Esophagus squamous epithelium (tissue), 5 donors: ENCODE measurements around the gene ASB12. TPM values are rescaled to one million over a fixed set of nuclear protein-coding genes. Genes with fewer than 3 reads are reported as not detected.
"Not testable (repeated sequence)": the region's sequence is repeated elsewhere in the genome, so short reads cannot be mapped to it uniquely, and the experiment has no call there.

ENCODE experiments used
- DNase-seq: peaks from one replicate; lab custom pipeline; 2025; lab: John Stamatoyannopoulos, UW
- H3K27ac ChIP-seq, 4 donors: fragments of 200-600 bp; sonication (generic); one replicate each; pipeline ENCODE4 v1.5.1; 2016 to 2019; ENCODE audit warnings: mild to moderate bottlenecking in 1 of 4
- H3K27me3 ChIP-seq, 4 donors: fragments of 200-600 bp; sonication (generic); 1 replicate in 3 of 4; 2 replicates in 1 of 4; pipeline versions ENCODE4 v1.5.1 to v1.6.0; 2017 to 2021; ENCODE audit warnings: antibody characterized with exemption in 1 of 4
- H3K36me3 ChIP-seq, 3 donors: fragments of 200-600 bp; sonication (generic); one replicate each; pipeline ENCODE4 v1.5.1; 2016 to 2019
- H3K4me1 ChIP-seq, 3 donors: fragments of 200-600 bp; sonication (generic); one replicate each; pipeline ENCODE4 v1.5.1; 2017 to 2019
- H3K4me3 ChIP-seq, 4 donors: fragments of 200-600 bp; sonication (generic); 1 replicate in 3 of 4; 2 replicates in 1 of 4; pipeline ENCODE4 v1.5.1; 2016 to 2019; ENCODE audit warnings: mild to moderate bottlenecking in 2 of 4, moderate library complexity in 1 of 4
- H3K9me3 ChIP-seq, 3 donors: fragments of 200-600 bp; sonication (generic); one replicate each; pipeline ENCODE4 v1.5.1; 2016 to 2019
- CTCF ChIP-seq, 6 experiments: fragments of 450-650 bp in 4 of 6; fragments of 200-600 bp in 2 of 6; sonication (generic) in 2 of 6; IDR thresholded peaks; one replicate each; pipeline ENCODE4 v1.5.1; 2016 to 2019; ENCODE audit warnings: antibody characterized with exemption in 6 of 6, mild to moderate bottlenecking in 4 of 6, moderate library complexity in 4 of 6
- POLR2A ChIP-seq, 4 donors: fragments of 450-650 bp; IDR thresholded peaks; one replicate each; pipeline ENCODE4 v1.6.1; 2017; ENCODE audit warnings: antibody characterized with exemption in 4 of 4, mild to moderate bottlenecking in 4 of 4, moderate library complexity in 3 of 4
- WGBS, 2 donors: methylation state at CpG; one replicate each; pipeline ENCODE4 v1.1.5; 2018; 5-methylcytosine and 5-hydroxymethylcytosine counted together
- intact Hi-C: fragments of 100-400 bp; cut with DNase I; formaldehyde crosslinking; loops from one replicate; pipeline ENCODE4 v1.15.0; 2022
- total RNA-seq, 4 donors: library from RNA; depleted of rRNA; stranded (reverse); fragments of >200 nt; gene quantifications; one replicate each; pipeline ENCODE4 v1.1.0, GENCODE V29; 2016
- donor health status: DM: yes; HTN: yes; CAD: no.

ASB12 gene
- total RNA-seq, 4 donors from 2014 or later = 0.21 TPM; not detected in 3

GRCh38 chrX:64213989-64214388 is 16.4 kb downstream of the ASB12 start:
- peak in 2 of 6 experiments; percentile 6 to 11 for TF ChIP-seq CTCF (IDR thresholded peaks at IDR 0.05)
- H3K27me3 ChIP-seq, H3K4me3 ChIP-seq, H3K27ac ChIP-seq, H3K4me1 ChIP-seq, H3K36me3 ChIP-seq, H3K9me3 ChIP-seq, intact Hi-C loops, DNase-seq: not testable (repeated sequence)

GRCh38 chrX:64206556-64207162 is 23.7 kb downstream of the ASB12 start:
- 33 to 42% methylated on average over 1 to 3 of the region's 5 CpGs for WGBS, 2 donors
- H3K9me3 ChIP-seq = no peaks in the 10 kb centered on the region
- intact Hi-C loops = no loop called here
- TF ChIP-seq POLR2A (IDR thresholded peaks at IDR 0.05) (no peak), CTCF (IDR thresholded peaks at IDR 0.05) (no peak)
- H3K4me1 ChIP-seq = peaks cover 5 to 36% (median 7%) of the 10 kb centered on the region in 3 donors
- no peak for DNase-seq
- peak overlapping the region; percentile 53 to 72 (median 68) for H3K4me3 ChIP-seq
- peak overlapping the region; percentile 87 to 95 (median 90) for H3K27ac ChIP-seq
- H3K36me3 ChIP-seq = no peaks in the 10 kb centered on the region
- H3K27me3 ChIP-seq = no peaks in the 10 kb centered on the region

GRCh38 chrX:64205735-64206501 is 24.5 kb downstream of the ASB12 start:
- intact Hi-C loops = no loop called here
- TF ChIP-seq POLR2A (IDR thresholded peaks at IDR 0.05) (peak in 2 of 4 donors; percentile 51 to 76), CTCF (IDR thresholded peaks at IDR 0.05) (peak in 2 of 6 experiments; percentile 4 to 11)
- peaks cover 5 to 36% (median 7%) of the 10 kb centered on the region in 3 donors for H3K4me1 ChIP-seq
- DNase-seq = peak; percentile 36
- no peaks in the 10 kb centered on the region for H3K36me3 ChIP-seq
- H3K27me3 ChIP-seq = no peaks in the 10 kb centered on the region
- H3K4me3 ChIP-seq = peak overlapping the region; percentile 53 to 72 (median 68)
- 44% methylated on average over 9 of the region's 45 CpGs; no CpG with 5 or more reads in 1 of the 2 donors for WGBS, 2 donors
- peak overlapping the region; percentile 87 to 95 (median 90) for H3K27ac ChIP-seq
- H3K9me3 ChIP-seq = no peaks in the 10 kb centered on the region

GRCh38 chrX:64205441-64205734 is 25.0 kb downstream of the ASB12 start, which contains the start of gene AMER1:
Gene AMER1 (minus strand): TSS chrX:64205708. CDS start chrX:64193286, 12,422 bp downstream.
- Histone ChIP-seq H3K27me3 (no peaks in the 10 kb centered on the region), H3K9me3 (no peaks in the 10 kb centered on the region), H3K4me1 (peaks cover 5 to 36% (median 7%) of the 10 kb centered on the region in 3 donors), H3K27ac (peak within 1 kb of the TSS; percentile 87 to 95 (median 90)), H3K36me3 (no peaks in the 10 kb centered on the region), H3K4me3 (peak within 1 kb of the TSS; percentile 53 to 72 (median 68))
- no peak for DNase-seq
- intact Hi-C loops = no loop called here
- 50% methylated on average over 7 of the region's 29 CpGs; no CpG with 5 or more reads in 1 of the 2 donors for WGBS, 2 donors
- no peak for TF ChIP-seq POLR2A (IDR thresholded peaks at IDR 0.05)
- no peak for TF ChIP-seq CTCF (IDR thresholded peaks at IDR 0.05)
